ENCODE data around the gene AOPEP. TPM values are rescaled to one million over a fixed set of nuclear protein-coding genes. Genes with fewer than 3 reads are reported as not detected.

Gene AOPEP
- total RNA-seq, 1 experiment from 2014 or later, result 89.5 TPM

DNA sequence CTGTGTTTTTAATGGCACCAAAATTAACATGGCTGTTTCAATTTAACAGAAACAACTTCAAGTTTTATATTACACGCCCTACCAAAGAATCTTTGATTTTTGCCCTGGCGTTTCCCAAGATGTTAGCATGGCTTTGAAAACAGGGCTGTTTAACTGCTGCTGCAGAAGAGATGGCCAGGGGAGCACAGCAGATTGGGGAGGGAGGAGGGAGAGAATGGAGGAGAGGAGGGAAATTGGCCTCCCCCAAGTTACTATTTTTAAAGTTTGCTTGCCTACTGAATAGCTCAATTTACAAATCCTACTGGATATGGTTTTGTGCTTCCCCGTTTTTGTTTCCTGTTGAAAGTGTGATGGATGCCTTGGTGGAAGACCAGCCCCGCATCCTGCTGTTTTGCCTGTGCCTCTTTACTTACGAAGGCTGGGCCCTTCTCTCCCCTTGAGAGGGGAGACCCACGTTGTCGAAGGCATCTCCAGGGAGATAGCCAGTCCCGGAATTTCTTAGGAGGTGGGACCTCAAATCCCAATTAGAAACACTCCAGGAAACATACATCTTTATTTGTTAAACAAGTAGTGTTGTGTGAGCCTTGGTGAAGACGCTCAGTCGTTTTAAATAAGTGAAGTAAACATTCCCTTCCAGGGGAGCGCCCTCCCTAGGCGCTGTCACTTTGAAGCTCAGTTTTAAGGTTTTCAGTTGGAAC is 98.6 kb downstream of the AOPEP start:
- no peak for DNase-seq
- Mint-ChIP-seq H3K27me3 (ENCODE audit: unreplicated experiment) (no peaks in the 10 kb centered on the region), H3K4me1 (ENCODE audit: low read depth, unreplicated experiment) (peaks cover 36% of the 10 kb centered on the region), H3K9me3 (ENCODE audit: low read depth, unreplicated experiment) (peaks cover under 1% of the 10 kb centered on the region), H3K36me3 (ENCODE audit: insufficient read depth, unreplicated experiment) (no peaks in the 10 kb centered on the region), H3K4me3 (ENCODE audit: low read depth, unreplicated experiment) (no peak overlapping the region), H3K27ac (ENCODE audit: unreplicated experiment) (no peak overlapping the region)
- no TSS peak for BruUV-seq (replicated peaks)
- CTCF ChIA-PET, result interaction anchor here (0.6 to 0.8 kb wide), 2 partner anchors 12 to 47 kb away, joined by 3 read pairs; no protein-coding TSS in a partner anchor
- TF ChIP-seq CTCF (IDR thresholded peaks at IDR 0.05; ENCODE audit: unreplicated experiment), result no peak
- intact Hi-C loops (cut with micrococcal nuclease; ENCODE audit: unreplicated experiment), result no loop called here

DNA sequence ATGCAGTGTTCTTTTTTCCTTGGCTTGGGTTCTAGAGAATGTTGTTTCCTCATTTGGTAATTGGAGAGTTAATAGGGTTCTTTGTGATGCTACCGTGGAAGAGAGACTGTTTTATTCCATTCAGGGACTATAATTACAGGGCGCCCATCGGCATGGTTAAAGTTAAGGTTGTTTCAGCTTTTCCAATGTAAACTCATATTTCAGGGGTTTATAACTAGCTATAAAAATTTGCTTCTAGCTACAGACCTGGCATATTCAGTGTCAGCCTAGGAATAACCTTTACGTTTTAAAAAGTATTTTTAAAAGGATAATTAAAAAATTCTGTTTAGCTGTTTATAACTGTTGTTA is 99.1 kb downstream of the AOPEP start:
- CTCF ChIA-PET, result interaction anchor here (0.6 to 0.8 kb wide), 2 partner anchors 13 to 47 kb away, joined by 3 read pairs; no protein-coding TSS in a partner anchor
- BruUV-seq (replicated peaks), result no TSS peak

DNA sequence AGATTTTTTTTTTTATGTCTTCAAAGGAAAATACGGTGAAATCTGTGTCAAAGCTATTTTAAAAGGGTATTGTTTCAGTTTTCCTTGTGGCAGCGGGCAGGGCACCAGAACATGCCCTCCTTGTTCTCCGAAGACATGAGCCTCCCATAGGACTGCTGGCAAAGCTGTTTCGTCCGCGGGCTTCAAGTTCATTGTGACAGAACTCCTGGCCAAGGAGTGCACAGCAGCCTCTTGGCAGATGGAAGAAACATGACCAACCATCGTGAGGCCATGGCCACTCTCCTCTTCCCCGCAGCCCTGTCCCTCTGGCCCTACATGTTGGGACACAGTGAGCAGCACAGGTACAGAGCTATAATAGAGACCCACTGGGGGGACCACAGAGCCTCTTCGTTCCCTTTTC is 99.5 kb downstream of the AOPEP start:
- Mint-ChIP-seq H3K4me1 (ENCODE audit: low read depth, unreplicated experiment) (peaks cover 30% of the 10 kb centered on the region), H3K27me3 (ENCODE audit: unreplicated experiment) (no peaks in the 10 kb centered on the region), H3K4me3 (ENCODE audit: low read depth, unreplicated experiment) (no peak overlapping the region), H3K9me3 (ENCODE audit: low read depth, unreplicated experiment) (peaks cover 2% of the 10 kb centered on the region), H3K27ac (ENCODE audit: unreplicated experiment) (no peak overlapping the region), H3K36me3 (ENCODE audit: insufficient read depth, unreplicated experiment) (no peaks in the 10 kb centered on the region)
- CTCF ChIA-PET, result interaction anchor here (0.6 to 0.8 kb wide), 2 partner anchors 13 to 46 kb away, joined by 3 read pairs; no protein-coding TSS in a partner anchor
- no TSS peak for BruUV-seq (replicated peaks)
- DNase-seq, result no peak
- intact Hi-C loops (cut with micrococcal nuclease; ENCODE audit: unreplicated experiment), result no loop called here
- TF ChIP-seq CTCF (IDR thresholded peaks at IDR 0.05; ENCODE audit: unreplicated experiment), result no peak

More for the DNA sequence above, 99.1 kb downstream of the AOPEP start:
- Mint-ChIP-seq H3K9me3 (ENCODE audit: low read depth, unreplicated experiment) (peaks cover 2% of the 10 kb centered on the region), H3K4me3 (ENCODE audit: low read depth, unreplicated experiment) (no peak overlapping the region), H3K4me1 (ENCODE audit: low read depth, unreplicated experiment) (peaks cover 30% of the 10 kb centered on the region), H3K27ac (ENCODE audit: unreplicated experiment) (no peak overlapping the region), H3K27me3 (ENCODE audit: unreplicated experiment) (no peaks in the 10 kb centered on the region), H3K36me3 (ENCODE audit: insufficient read depth, unreplicated experiment) (no peaks in the 10 kb centered on the region)
- intact Hi-C loops (cut with micrococcal nuclease; ENCODE audit: unreplicated experiment), result no loop called here
- no peak for TF ChIP-seq CTCF (IDR thresholded peaks at IDR 0.05; ENCODE audit: unreplicated experiment)
- no peak for DNase-seq

DNA sequence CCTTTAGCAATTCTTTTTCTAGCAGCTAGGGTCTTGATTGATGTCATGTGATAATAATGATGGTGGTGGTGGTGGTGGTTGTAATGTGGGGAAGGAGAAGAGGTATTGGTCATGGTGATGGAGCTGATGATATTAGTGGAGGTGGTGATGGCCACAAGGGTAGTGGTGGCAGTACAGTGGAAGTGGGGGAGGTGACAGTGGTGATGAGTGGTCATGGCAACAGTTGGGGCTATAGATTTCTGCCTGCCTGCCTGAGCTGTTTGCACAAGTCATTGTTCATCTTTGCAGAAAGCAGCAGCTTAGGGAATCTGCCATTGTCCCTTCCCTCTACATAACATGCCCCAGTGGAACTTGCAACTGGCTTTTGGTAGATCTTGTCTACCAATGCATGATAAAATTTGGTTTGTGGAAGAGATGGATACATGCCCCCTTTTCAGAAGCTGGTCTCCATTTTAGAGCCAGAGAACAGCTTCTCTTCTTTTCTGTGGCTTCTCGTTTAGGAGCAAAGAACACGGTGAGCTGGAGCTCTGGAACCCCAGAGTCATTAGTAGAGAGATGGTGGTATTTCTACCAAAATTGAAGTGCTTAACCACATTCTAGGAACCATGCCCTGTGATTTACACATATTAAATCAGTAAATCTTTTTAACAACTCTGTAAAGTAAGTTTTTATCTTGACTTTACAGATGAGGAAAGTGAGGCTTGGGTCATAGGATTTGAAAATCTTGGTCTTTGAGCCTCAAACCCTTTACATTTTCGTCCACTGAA is 100.3 kb downstream of the AOPEP start:
- no peaks in the 10 kb centered on the region for H3K27me3 Mint-ChIP-seq (ENCODE audit: unreplicated experiment)
- intact Hi-C loops (cut with micrococcal nuclease; ENCODE audit: unreplicated experiment), result no loop called here
- no peak for TF ChIP-seq CTCF (IDR thresholded peaks at IDR 0.05; ENCODE audit: unreplicated experiment)
- no peaks in the 10 kb centered on the region for H3K36me3 Mint-ChIP-seq (ENCODE audit: insufficient read depth, unreplicated experiment)
- H3K4me3 Mint-ChIP-seq (ENCODE audit: low read depth, unreplicated experiment), result no peak overlapping the region
- BruUV-seq (replicated peaks), result no TSS peak
- no peak overlapping the region for H3K27ac Mint-ChIP-seq (ENCODE audit: unreplicated experiment)
- peaks cover 2% of the 10 kb centered on the region for H3K9me3 Mint-ChIP-seq (ENCODE audit: low read depth, unreplicated experiment)
- no peak for DNase-seq
- H3K4me1 Mint-ChIP-seq (ENCODE audit: low read depth, unreplicated experiment), result peaks cover 24% of the 10 kb centered on the region
- CTCF ChIA-PET, result no interaction called here
